T-helper 1 cell treated with Interleukin-12 subunit alpha and Interleukin-12 subunit beta and Interleukin-4 antibody, amounts not matched to agents 30 μg/mL and 1 μg/mL, for 36 hours (primary cell): ENCODE measurements around the gene MAMDC2.
A peak's percentile ranks its signal among the peaks of the same experiment; 100 is the strongest.
"Not testable (repeated sequence)": the region's sequence is repeated elsewhere in the genome, so short reads cannot be mapped to it uniquely, and the experiment has no call there.

Experiments
- H3K27ac Mint-ChIP-seq: one replicate; pipeline ENCODE4 v1.8.0; 2021; ENCODE audit warnings: mild to moderate bottlenecking, mixed read lengths
- H3K27me3 Mint-ChIP-seq: one replicate; pipeline ENCODE4 v1.8.0; 2021; ENCODE audit warnings: low read depth, mixed read lengths
- H3K36me3 Mint-ChIP-seq: one replicate; pipeline ENCODE4 v1.8.0; 2021; ENCODE audit warnings: low read depth, mixed read lengths
- H3K4me1 Mint-ChIP-seq: one replicate; pipeline ENCODE4 v1.8.0; 2021; ENCODE audit warnings: low read depth, mixed read lengths
- H3K4me3 Mint-ChIP-seq: one replicate; pipeline ENCODE4 v1.8.0; 2021; ENCODE audit warnings: mild to moderate bottlenecking, moderate library complexity, mixed read lengths
- H3K9me3 Mint-ChIP-seq: one replicate; pipeline ENCODE4 v1.8.0; 2021; ENCODE audit warnings: mixed read lengths

MAMDC2 gene

DNA sequence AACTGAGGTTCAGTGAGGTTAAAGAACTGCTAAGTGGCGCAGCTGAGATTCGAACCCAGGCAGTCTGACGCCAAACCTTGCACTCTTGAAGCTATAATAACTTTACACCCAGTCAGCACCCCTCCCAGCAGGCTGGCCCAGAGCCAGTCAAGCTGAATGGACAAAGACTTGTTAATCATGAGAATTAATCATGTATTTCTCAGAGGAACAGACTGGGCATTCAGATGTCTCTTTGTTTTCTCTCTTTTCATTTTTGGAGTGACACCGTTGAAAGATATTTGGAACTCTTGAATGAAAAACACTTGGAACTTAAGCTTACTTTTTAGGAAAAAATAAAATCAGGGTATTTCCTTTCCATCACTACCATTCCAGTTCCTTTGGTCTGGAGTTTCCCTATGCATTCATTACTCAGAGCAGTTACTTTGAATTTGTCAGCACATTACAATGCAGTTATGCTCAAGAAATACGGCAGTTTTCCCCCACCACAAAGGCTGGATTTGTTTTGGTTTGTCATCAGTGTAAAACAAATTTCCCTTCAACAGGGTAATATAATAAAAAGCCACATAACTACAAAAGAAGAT lies 22.6 kb upstream of the MAMDC2 start:
- H3K4me3 Mint-ChIP-seq: no peak overlapping the region
- no peaks in the 10 kb centered on the region for H3K36me3 Mint-ChIP-seq
- no peaks in the 10 kb centered on the region for H3K4me1 Mint-ChIP-seq
- H3K27me3 Mint-ChIP-seq: no peaks in the 10 kb centered on the region
- H3K9me3 Mint-ChIP-seq: no peaks in the 10 kb centered on the region
- H3K27ac Mint-ChIP-seq: no peak overlapping the region

DNA sequence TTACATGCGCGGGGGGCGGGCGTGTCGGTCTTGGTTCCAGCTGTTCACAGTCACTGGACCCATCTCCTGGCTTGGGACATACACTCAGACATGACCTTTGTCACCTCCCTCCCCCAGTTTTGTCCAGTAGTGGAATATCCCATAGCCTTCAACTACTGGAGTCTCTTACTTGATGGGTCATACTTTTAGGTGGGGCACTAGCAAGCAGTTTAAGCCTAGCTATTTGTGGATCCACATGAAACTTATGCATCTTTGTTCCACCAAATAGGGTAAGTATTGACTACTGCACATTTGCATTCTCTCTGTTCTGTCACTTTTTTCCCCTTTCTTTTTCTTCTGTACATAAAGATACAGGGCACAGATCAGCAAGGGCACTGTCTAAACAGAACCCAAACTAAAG lies 15.4 kb upstream of the MAMDC2 start:
- no peaks in the 10 kb centered on the region for H3K9me3 Mint-ChIP-seq
- H3K4me3 Mint-ChIP-seq: no peak overlapping the region
- H3K36me3 Mint-ChIP-seq: no peaks in the 10 kb centered on the region
- H3K27me3 Mint-ChIP-seq: no peaks in the 10 kb centered on the region
- no peaks in the 10 kb centered on the region for H3K4me1 Mint-ChIP-seq
- H3K27ac Mint-ChIP-seq: no peak overlapping the region

DNA sequence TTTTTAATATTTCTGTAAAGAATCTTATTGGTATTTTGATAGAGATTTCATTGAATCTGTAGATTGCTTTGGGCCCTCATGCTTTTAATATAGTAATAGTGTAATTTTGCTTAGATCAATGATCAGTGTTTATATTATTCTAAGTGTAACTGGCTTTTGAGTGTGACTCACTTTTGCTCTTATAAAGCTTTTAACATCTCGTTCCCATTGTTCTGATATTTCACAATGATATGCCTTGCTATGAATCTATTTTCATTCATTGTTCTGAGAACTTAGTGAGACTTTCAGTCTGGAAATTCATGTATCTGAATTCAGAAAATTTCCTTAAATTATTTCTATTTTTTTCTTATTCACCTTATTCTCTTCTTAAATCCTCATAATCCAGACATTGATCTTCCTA lies 13.5 kb upstream of the MAMDC2 start:
- no peaks in the 10 kb centered on the region for H3K27me3 Mint-ChIP-seq
- no peak overlapping the region for H3K4me3 Mint-ChIP-seq
- no peaks in the 10 kb centered on the region for H3K36me3 Mint-ChIP-seq
- no peak overlapping the region for H3K27ac Mint-ChIP-seq
- H3K4me1 Mint-ChIP-seq: no peaks in the 10 kb centered on the region
- H3K9me3 Mint-ChIP-seq: no peaks in the 10 kb centered on the region

DNA sequence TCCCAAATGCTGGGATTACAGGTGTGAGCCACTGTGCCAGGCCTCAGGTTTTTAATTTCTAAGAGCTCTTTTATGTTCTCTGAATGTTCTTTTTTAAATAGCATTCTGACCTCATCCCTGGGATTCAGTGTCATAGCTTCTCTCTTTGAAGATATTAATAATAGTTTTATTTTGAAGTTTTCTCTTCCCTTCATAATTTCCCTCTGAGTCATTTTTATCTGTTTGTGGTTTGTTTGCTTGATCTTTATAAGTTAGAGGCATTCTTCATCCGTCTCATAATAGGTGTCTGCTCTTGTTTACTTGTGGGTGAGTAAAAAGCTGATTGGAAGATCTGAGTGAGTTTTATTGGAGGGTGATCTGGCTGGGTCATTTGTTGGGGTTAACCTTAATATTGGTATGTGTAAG lies 12.5 kb upstream of the MAMDC2 start:
- H3K9me3 Mint-ChIP-seq: no peaks in the 10 kb centered on the region
- no peaks in the 10 kb centered on the region for H3K4me1 Mint-ChIP-seq
- no peaks in the 10 kb centered on the region for H3K27me3 Mint-ChIP-seq
- no peak overlapping the region for H3K27ac Mint-ChIP-seq
- H3K4me3 Mint-ChIP-seq: no peak overlapping the region
- no peaks in the 10 kb centered on the region for H3K36me3 Mint-ChIP-seq

DNA sequence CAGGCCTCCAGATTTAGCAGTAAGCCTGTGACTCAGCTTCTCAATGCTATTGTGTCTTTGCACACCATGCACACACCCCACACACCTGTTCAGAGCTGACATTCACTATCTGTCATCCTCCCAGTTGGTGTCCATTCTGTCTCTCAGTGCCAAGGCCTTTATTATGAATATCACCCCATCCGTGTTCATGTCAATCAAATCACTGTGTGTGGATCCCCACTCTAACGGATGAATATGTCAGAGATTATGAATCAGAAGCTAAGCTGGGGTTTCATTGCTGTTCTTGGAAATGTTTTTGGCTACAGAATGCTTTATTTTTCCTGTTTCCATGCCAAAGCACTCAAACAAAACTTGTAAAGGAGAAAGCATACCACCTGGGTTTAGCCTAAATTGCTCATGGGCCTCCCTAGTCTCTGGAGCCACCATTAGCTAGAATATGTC lies 9.4 kb upstream of the MAMDC2 start:
- Mint-ChIP-seq H3K4me3 (no peak overlapping the region), H3K27ac (no peak overlapping the region), H3K27me3 (no peaks in the 10 kb centered on the region), H3K9me3 (peaks cover 6% of the 10 kb centered on the region), H3K4me1 (no peaks in the 10 kb centered on the region), H3K36me3 (peaks cover 3% of the 10 kb centered on the region)

DNA sequence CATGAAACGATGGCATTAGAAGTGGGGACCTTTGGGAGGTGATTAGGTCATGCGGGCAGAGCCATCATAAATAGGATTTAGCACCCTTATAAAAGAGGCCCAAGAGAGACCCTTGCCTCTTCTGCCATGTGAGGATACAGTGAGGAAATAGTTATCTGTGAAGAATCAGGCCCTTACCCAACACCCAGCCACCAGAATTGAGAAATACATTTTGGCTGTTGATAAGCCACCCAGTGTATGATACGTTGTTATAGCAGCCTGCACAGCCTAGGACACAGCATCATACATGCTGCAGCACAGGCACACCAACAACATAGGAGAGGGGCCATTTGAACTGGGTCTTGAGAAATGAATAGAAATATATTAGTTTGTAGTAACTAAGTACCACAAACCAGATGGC lies 8.0 kb upstream of the MAMDC2 start:
- H3K27me3 Mint-ChIP-seq: no peaks in the 10 kb centered on the region
- H3K9me3 Mint-ChIP-seq: peaks cover 6% of the 10 kb centered on the region

DNA sequence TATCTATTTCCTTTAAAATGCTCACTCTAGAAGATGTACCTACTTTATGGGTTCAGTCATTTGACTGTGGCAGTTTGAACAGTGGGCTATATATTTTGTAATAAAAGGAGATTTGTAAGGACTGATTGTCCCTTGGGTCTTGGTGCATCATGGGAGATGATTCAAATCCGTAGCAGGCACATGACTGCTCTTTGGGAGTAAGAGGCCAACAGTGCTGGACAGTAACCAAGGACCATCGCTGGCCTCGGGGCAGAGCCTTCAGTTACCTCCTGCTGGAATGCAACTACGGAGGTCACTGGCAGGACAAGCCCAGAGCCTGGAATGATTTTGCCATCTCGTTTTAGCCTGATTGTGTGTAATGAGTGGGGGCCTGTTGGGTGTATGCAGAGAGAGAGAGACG lies 7.0 kb upstream of the MAMDC2 start:
- no peak overlapping the region for H3K27ac Mint-ChIP-seq
- no peak overlapping the region for H3K4me3 Mint-ChIP-seq
- peaks cover 6% of the 10 kb centered on the region for H3K9me3 Mint-ChIP-seq
- H3K27me3 Mint-ChIP-seq: peaks cover 6% of the 10 kb centered on the region
- peaks cover 3% of the 10 kb centered on the region for H3K36me3 Mint-ChIP-seq
- H3K4me1 Mint-ChIP-seq: no peaks in the 10 kb centered on the region

More for the DNA sequence above, 8.0 kb upstream of the MAMDC2 start:
- H3K4me1 Mint-ChIP-seq: no peaks in the 10 kb centered on the region
- no peak overlapping the region for H3K4me3 Mint-ChIP-seq
- peaks cover 3% of the 10 kb centered on the region for H3K36me3 Mint-ChIP-seq
- no peak overlapping the region for H3K27ac Mint-ChIP-seq

DNA sequence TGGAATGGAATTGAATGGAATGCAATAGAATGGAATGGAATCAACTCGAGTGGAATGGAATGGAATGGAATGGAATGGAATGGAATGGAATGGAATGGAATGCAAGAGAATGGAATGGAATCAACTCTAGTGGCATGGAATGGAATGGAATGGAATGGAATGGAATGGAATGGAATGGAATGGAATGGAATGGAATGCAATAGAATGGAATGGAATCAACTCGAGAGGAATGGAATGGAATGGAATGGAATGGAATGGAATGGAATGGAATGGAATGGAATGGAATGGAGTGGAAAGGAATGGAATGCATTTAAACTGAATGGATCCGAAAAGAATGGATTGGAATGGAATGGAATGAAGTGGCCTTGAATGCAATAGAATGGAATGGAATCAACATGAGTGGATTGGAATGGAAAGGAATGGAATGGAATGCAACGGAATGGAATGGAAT lies 5.5 kb upstream of the MAMDC2 start:
- not testable (repeated sequence) for H3K9me3 Mint-ChIP-seq, H3K27ac Mint-ChIP-seq, H3K4me3 Mint-ChIP-seq, H3K4me1 Mint-ChIP-seq, H3K36me3 Mint-ChIP-seq
- peaks cover 20% of the 10 kb centered on the region for H3K27me3 Mint-ChIP-seq

DNA sequence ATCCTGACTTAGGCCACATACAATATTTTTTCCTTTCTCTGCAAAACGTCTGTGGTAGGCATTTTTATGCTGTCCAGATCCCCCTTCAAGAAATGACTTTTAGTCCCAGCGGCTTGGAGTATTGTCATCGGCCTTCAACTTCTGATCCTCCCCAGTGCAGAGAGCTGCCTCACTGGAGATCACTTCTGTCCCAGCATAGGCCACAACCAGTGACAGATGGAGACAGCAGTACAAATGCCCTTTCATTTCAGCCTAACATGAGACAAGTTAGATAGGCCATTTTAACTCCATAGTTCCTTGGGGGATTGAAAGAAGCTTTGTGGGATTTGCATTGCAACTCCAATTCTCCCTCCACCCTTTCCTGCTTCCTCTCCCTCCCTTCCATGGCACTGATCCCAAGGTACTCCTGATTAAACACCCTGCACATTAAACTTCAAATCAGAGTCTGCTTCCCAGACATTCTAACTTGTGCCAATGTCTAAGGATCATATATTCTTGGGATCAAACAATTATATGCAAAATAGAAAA lies 3.2 kb upstream of the MAMDC2 start:
- Mint-ChIP-seq H3K36me3 (peaks cover 3% of the 10 kb centered on the region), H3K4me1 (peaks cover 6% of the 10 kb centered on the region), H3K27me3 (peaks cover 38% of the 10 kb centered on the region), H3K9me3 (peaks cover 6% of the 10 kb centered on the region), H3K27ac (no peak overlapping the region), H3K4me3 (no peak overlapping the region)

DNA sequence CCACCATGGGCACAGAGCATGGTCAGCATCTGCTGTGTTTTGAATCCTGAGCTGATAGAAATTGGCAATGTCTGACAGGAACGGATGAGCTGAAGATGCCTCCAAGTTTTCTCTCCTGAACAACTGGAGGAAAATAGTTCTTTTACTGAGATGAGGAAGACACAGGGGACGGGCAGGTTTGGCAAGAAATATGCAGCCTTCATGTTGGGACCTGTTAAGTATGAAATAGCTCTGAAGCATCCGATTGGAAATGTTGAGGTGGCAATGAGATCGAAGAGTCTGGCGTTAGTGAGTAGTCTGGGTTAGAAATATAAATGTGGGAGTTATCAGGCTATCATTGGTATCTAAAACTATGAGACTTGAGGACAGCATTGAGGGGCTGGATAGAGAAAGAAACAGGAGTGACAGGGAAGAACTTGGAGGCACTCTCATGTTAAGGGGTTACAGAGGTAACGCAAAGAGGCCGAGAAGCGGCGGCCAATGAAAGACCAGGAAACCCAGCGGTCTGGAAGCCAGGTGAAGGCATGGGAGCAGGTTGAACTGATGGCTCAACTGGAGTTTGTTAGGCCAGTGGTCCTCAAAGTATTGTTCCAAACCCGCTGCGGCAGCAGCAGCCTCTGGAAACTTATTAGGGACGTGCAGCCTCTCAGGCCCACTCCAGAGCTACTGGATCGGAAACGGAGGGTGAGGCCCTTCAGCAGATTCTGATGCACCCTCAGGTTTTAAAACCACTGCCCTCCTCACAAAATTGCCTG lies 1.0 kb upstream of the MAMDC2 start:
- Mint-ChIP-seq H3K4me1 (peaks cover 6% of the 10 kb centered on the region), H3K9me3 (peaks cover 6% of the 10 kb centered on the region), H3K27ac (no peak overlapping the region), H3K27me3 (peaks cover 52% of the 10 kb centered on the region), H3K36me3 (peaks cover 3% of the 10 kb centered on the region), H3K4me3 (no peak overlapping the region)

DNA sequence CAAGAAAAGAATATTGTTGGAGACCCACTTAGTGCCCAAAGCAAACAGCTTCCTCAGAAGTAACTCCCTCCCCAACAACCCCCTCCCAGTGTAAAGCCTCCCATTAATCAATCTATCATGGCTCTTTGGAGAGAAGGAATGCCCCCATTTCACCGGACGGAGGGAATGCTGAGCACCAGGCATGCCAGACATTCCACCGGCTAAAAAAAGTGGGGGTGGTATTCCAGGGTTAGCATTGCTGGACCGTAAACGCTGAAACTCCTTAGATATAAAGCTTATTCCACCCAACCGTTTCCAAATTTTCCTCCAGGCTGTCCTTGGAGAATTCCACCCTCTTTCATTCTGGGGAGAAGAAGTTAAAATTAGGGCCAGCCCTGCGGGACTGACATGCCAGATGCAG lies 363 bp upstream of the MAMDC2 start:
- Mint-ChIP-seq H3K27ac (no peak overlapping the region), H3K4me1 (peaks cover 6% of the 10 kb centered on the region), H3K9me3 (peaks cover 1% of the 10 kb centered on the region), H3K36me3 (no peaks in the 10 kb centered on the region), H3K27me3 (peaks cover 57% of the 10 kb centered on the region), H3K4me3 (no peak overlapping the region)

DNA sequence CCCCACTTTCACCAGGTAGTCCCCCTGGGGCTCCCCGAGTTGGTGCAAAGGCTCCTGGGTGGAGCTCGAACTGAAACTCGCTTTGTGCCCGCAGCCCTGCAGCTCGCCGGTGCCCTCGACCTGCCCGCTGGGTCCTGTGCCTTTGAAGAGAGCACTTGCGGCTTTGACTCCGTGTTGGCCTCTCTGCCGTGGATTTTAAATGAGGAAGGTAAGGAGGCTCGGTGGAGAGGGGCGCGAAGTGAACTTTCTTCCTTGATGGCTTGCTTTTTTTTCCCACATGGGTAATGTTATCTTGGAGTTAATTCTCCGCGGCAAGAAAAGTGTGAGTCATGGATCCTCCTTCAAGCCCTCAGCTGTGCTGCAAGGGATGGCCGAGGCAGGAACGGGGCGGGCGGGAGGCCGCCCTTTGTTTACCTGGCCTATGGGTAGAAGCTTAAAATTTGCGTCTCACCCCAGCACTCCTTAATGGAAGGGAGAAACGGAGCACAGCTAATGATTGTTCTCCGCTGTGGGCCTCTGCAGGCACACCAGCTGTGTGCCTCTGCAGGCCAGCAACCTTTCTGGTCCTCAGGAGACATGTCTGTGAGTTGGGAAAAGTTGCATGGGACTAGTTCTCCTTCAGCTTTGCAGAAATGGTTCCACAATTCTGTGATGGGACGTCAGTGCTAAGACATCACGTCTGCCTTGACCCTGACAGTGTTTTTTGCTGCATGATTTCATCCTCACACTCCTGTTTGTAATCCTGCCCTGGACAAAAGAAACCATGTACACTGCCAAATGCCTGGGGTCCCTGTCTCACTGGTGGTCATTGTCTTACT lies 1.1 kb downstream of the MAMDC2 start:
- no peak overlapping the region for H3K27ac Mint-ChIP-seq
- no peaks in the 10 kb centered on the region for H3K36me3 Mint-ChIP-seq
- H3K27me3 Mint-ChIP-seq: peaks cover 57% of the 10 kb centered on the region
- peaks cover 6% of the 10 kb centered on the region for H3K4me1 Mint-ChIP-seq
- peak overlapping the region; percentile 17 for H3K4me3 Mint-ChIP-seq
- H3K9me3 Mint-ChIP-seq: no peaks in the 10 kb centered on the region

DNA sequence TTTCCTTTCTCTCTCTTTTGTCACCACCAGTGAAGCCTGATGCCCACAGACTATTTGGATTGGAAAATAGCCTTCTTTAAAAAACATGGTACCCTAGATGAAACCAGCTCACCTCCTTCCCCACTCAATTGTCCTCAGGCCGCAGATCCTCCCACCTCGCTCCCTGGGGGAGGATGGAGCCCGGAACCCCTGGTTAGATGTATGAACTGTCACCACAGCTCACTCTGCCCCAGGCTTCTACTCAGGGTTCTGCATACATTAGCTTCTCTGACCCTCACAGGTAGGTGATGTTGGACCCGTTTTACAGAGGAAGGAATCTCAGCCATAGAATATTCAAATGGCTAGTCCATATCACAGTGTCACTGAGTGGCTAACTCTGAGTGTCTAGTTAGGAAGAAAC lies 1.8 kb downstream of the MAMDC2 start:
- H3K27me3 Mint-ChIP-seq: peaks cover 57% of the 10 kb centered on the region
- no peaks in the 10 kb centered on the region for H3K9me3 Mint-ChIP-seq
- no peak overlapping the region for H3K27ac Mint-ChIP-seq
- H3K4me1 Mint-ChIP-seq: peaks cover 6% of the 10 kb centered on the region
- H3K36me3 Mint-ChIP-seq: no peaks in the 10 kb centered on the region
- H3K4me3 Mint-ChIP-seq: no peak overlapping the region

DNA sequence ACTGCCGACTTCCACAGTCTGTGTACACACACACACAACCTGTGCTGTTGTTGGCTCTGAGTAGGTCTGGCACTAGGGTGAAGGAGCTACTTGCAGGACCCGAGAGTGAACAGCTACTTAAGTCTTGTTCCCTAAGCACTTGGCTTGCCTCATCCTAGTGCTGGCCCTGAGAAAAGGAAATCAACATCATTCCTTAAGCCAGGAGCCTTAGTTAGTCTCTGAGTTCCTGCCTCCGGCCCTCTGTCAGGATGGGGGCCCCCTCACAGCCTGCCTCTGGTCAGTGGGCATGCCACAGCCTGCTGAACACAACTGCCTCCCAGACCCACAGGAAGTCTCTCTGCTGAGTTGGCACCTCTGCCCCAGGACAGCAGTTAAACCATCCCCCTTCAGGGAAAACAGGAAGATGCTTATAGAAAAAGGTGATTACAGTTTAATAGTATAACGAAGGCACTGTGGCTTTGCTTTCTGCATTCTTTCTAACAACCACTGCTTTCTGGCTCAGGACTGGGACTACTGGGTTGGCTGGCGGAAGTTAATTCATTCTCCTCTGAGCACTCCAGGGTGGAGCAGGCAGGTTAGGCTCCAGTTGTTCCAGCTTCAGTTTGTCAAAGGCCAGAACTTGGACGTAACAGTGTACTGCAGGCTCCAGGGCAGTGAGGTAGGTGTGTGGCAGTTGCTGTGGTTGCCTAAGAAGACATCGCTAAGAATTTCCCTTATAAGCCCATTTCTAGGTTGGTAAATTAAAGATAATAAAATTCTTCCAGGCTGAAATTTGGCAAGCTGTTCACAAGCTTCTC lies 2.8 kb downstream of the MAMDC2 start:
- Mint-ChIP-seq H3K27me3 (peaks cover 53% of the 10 kb centered on the region), H3K27ac (no peak overlapping the region), H3K9me3 (no peaks in the 10 kb centered on the region), H3K4me1 (peaks cover 6% of the 10 kb centered on the region), H3K4me3 (no peak overlapping the region), H3K36me3 (no peaks in the 10 kb centered on the region)
